ENCODE measurements around the gene NOL9. TPM values are rescaled to one million over a fixed set of nuclear protein-coding genes. Genes with fewer than 3 reads are reported as not detected.
A peak's percentile ranks its signal among the peaks of the same experiment; 100 is the strongest.

Gene NOL9
- total and polyA plus RNA-seq, 10 of the 15 experiments (the other 5 are each of a cell fraction or from before 2014, with no cell fraction given): 3.9 to 35.9 (median 23.0) TPM

DNA sequence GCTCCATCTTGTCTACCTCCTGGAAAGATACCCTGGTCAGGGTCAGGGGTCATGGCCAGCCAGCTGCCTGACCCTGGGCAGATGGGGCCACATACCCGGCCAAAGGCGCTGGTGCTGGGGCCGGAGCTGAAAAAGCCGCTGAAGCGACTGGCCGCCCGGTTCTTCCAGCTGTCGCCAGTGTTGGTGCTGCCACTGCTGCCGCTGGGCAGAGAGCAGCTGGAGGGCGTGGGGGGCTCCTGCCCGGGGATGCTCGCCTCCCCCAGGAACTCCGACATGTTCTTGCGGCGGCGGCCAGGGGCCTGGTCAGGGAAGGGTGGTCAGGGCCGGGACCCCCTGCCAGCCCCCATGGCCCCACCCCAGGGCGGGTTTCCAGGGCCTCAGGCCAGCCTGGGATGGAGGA is 81.2 kb downstream of the NOL9 start (continued):
- TF ChIP-seq EED (IDR thresholded peaks at IDR 0.05; ENCODE audit: low read depth): no peak
- TF ChIP-seq YBX1 (IDR thresholded peaks at IDR 0.05): no peak
- TF ChIP-seq, protein P1, sequence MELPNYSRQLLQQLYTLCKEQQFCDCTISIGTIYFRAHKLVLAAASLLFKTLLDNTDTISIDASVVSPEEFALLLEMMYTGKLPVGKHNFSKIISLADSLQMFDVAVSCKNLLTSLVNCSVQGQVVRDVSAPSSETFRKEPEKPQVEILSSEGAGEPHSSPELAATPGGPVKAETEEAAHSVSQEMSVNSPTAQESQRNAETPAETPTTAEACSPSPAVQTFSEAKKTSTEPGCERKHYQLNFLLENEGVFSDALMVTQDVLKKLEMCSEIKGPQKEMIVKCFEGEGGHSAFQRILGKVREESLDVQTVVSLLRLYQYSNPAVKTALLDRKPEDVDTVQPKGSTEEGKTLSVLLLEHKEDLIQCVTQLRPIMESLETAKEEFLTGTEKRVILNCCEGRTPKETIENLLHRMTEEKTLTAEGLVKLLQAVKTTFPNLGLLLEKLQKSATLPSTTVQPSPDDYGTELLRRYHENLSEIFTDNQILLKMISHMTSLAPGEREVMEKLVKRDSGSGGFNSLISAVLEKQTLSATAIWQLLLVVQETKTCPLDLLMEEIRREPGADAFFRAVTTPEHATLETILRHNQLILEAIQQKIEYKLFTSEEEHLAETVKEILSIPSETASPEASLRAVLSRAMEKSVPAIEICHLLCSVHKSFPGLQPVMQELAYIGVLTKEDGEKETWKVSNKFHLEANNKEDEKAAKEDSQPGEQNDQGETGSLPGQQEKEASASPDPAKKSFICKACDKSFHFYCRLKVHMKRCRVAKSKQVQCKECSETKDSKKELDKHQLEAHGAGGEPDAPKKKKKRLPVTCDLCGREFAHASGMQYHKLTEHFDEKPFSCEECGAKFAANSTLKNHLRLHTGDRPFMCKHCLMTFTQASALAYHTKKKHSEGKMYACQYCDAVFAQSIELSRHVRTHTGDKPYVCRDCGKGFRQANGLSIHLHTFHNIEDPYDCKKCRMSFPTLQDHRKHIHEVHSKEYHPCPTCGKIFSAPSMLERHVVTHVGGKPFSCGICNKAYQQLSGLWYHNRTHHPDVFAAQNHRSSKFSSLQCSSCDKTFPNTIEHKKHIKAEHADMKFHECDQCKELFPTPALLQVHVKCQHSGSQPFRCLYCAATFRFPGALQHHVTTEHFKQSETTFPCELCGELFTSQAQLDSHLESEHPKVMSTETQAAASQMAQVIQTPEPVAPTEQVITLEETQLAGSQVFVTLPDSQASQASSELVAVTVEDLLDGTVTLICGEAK (IDR thresholded peaks at IDR 0.05; ENCODE audit: borderline replicate concordance): no peak
- TF ChIP-seq CREM (IDR thresholded peaks at IDR 0.05; ENCODE audit: low read depth): no peak
- no peak for TF ChIP-seq USF2 (IDR thresholded peaks at IDR 0.05; ENCODE audit: borderline replicate concordance, low read depth, low read length)
- TF ChIP-seq ZSCAN29 (IDR thresholded peaks at IDR 0.05): no peak

DNA sequence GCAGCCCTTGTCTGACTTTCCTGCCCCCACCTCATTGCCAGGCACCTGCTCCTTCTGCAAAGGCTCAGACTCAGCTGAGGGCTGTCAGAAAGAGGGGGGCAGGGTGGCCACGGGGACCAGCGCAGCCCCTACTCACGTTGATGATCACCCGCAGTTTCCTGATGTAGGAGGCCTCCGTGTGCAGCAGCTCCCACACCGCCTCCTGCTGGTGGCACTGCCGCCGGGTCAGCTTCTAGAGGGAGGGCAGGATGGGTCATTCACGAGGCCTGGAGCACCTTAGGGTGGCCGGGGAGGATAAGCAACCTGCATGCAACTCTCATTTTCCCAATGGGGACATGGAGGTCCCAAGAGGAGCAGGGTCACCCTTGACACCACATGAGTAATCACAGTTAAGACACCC is 81.9 kb downstream of the NOL9 start:
- ATAC-seq: no peak
- Histone ChIP-seq H3K27ac (ENCODE audit: control insufficient read depth, insufficient read depth) (no peak overlapping the region), H3K36me3 (ENCODE audit: control insufficient read depth in 2 of 2, insufficient read depth in 2 of 2, low read length in 1 of 2) (no peaks in the 10 kb centered on the region), H3K4me1 (ENCODE audit: control insufficient read depth, insufficient read depth, low read length) (no peaks in the 10 kb centered on the region), H3K4me3 (no peak overlapping the region), H3K27me3 (replicated peaks in 1 of 2; ENCODE audit: control insufficient read depth in 2 of 2, insufficient read depth in 2 of 2, low read length in 1 of 2) (no peaks in the 10 kb centered on the region), H4K20me1 (ENCODE audit: control insufficient read depth, insufficient read depth) (no peaks in the 10 kb centered on the region), H3K79me2 (ENCODE audit: control insufficient read depth, insufficient read depth, low read length) (no peaks in the 10 kb centered on the region), H3K9me3 (replicated peaks; ENCODE audit: control insufficient read depth, insufficient read depth, low read length) (no peaks in the 10 kb centered on the region), H2AFZ (ENCODE audit: control insufficient read depth, low read depth, low read length) (no peak overlapping the region), H3K9ac (ENCODE audit: control insufficient read depth, insufficient read depth, low read length) (no peak overlapping the region), H3K4me2 (ENCODE audit: control insufficient read depth, insufficient read depth) (no peak overlapping the region)
- CTCF ChIA-PET: interaction anchor here (0.7 to 1.0 kb wide), 3 partner anchors 8 to 33 kb away, joined by 3 to 5 read pairs (median 3); no protein-coding TSS in a partner anchor
- intact Hi-C loops (cut with micrococcal nuclease; ENCODE audit: unreplicated experiment) (loop anchor here (1.0 kb wide), 1 partner anchor 12 kb away; no protein-coding TSS in a partner anchor), in situ Hi-C loops (cut with MboI) (no loop called here)
- no TSS peak for BruUV-seq (replicated peaks)
- 42% methylated on average over 10 of the region's 10 CpGs for WGBS (ENCODE audit: insufficient coverage, insufficient replicate concordance, low lambda C conversion rate, missing lambda C conversion rate)
- FAIRE-seq: no peak
- SMC1A ChIA-PET (ENCODE audit: uncharacterized antibody, unreplicated experiment): no interaction called here
- POLR2A ChIA-PET: no interaction called here
- RAD21 ChIA-PET (ENCODE audit: unreplicated experiment): no interaction called here
- DNase-seq (ENCODE audit: low read depth, low spot score): no peak
- TF ChIP-seq CBX3 (IDR thresholded peaks at IDR 0.05; ENCODE audit: borderline replicate concordance, low read depth): no peak
- TF ChIP-seq, protein P2, sequence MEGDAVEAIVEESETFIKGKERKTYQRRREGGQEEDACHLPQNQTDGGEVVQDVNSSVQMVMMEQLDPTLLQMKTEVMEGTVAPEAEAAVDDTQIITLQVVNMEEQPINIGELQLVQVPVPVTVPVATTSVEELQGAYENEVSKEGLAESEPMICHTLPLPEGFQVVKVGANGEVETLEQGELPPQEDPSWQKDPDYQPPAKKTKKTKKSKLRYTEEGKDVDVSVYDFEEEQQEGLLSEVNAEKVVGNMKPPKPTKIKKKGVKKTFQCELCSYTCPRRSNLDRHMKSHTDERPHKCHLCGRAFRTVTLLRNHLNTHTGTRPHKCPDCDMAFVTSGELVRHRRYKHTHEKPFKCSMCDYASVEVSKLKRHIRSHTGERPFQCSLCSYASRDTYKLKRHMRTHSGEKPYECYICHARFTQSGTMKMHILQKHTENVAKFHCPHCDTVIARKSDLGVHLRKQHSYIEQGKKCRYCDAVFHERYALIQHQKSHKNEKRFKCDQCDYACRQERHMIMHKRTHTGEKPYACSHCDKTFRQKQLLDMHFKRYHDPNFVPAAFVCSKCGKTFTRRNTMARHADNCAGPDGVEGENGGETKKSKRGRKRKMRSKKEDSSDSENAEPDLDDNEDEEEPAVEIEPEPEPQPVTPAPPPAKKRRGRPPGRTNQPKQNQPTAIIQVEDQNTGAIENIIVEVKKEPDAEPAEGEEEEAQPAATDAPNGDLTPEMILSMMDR (IDR thresholded peaks at IDR 0.05 in 2 of 3, conservative IDR thresholded peaks at IDR 0.05 in 1 of 3; ENCODE audit: control insufficient read depth in 2 of 3, extremely low read depth in 1 of 3, insufficient read depth in 1 of 3, low read depth in 3 of 3, low read length in 3 of 3): peak in 2 of 3 experiments; percentile 30 to 42; a peak in 3 of 6 replicates
